HG02642 (cell line): ENCODE results near the gene IKZF3.
"Not testable (repeated sequence)": the region's sequence is repeated elsewhere in the genome, so short reads cannot be mapped to it uniquely, and the experiment has no call there.

Experiments
- ATAC-seq: cut with Tn5 transposase; IDR thresholded peaks from one replicate; pipeline ENCODE4 v1.9.1; 2021; ENCODE audit warnings: mild to moderate bottlenecking; ENCODE audit not compliant: unreplicated experiment, poor library complexity

IKZF3 gene

DNA sequence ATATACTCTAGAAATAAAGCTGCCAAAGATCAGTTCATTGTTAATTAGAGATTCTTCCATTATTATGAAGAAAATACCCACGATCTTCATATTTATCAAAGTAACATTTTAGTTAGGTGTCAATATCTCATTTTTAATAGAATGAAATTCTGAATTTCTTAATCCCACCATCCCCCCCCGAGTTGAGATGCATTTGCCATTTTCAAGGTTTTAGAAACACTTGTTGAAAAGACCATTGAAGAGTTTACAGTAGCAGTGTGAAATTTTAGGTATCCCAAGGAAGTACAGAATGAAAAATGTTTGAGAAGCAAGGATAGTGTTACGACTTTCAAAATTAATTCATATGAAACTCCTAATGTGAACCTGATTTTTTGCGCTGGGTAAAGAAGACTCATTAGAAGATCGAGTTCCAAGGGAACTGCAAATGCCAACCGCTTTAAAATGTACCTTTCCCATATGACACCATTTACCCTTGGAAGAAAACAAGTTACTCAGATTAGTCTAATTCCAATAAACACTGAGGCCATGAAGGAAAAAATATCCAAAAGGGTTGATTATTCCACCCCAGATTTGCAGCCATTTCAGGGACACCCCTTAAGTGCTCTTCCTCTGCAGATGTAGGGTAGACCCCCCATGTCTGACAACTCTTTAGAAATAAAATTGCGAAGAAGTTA, 731 bp downstream of the IKZF3 start:
- no peak for ATAC-seq

DNA sequence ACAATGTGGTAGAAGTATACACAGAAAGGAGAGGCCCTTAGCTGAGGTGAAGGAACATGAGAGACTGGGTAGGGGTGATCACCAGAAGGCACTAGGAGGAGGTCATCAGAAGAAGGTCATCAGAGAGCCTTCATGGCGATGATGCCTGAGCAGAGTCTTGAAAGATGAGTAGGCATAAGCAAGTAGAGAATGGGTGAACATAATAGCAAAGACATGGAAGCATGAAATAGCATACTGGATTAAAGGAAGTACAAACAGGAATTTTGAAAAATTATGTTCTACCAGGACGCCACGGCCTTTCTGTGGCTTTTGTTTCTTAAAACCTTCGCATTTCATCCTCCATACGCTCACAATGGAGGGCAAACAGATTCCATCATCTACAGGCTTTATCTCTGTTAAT, 2.9 kb downstream of the IKZF3 start:
- no peak for ATAC-seq

DNA sequence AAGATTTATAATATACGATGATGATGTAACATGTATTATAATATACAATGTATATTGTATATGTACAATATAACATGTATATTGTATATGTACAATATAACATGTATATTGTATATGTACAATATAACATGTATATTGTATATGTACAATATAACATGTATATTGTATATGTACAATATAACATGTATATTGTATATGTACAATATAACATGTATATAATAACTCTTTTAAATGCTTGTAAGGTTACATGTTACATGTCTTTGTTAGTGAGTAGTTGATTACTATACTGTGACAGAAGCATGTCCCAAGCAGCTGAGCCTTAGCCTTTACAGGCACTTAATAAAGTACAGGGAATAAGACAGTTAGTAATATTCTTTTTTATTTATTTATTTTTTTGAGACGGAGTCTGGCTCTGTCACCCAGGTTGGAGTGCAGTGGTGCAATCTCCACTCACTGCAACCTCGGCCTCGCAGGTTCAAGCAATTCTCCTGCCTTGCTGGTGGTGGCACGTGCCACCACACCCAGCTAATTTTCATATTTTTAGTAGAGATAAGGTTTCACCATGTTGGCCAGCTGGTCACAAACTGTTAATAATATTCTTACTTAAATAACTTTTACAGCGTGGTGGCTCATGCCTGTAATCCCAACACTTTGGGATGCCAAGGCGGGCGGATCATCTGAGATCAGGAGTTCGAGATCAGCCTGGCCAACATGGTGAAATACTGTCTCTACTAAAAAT, 8.0 kb downstream of the IKZF3 start:
- ATAC-seq, result not testable (repeated sequence)

DNA sequence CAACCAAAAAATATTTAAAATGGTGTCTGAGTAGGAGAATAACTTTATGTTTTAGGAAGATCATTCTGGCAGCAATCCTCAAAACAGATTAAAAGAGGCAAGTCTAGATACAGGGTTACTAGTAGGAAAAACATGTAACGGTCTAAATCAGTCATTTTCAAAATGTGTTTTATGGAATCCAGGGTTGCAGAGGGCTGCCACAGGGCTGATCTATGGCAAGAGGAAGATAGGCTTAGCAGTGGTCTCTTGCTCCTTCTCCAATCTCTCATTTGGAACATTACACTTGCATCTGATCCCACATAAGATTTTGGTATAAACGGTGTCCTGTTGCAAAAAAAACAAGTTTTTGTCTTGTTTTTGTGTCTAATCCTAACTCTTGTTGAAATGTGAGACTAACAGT, 9.2 kb downstream of the IKZF3 start:
- no peak for ATAC-seq

DNA sequence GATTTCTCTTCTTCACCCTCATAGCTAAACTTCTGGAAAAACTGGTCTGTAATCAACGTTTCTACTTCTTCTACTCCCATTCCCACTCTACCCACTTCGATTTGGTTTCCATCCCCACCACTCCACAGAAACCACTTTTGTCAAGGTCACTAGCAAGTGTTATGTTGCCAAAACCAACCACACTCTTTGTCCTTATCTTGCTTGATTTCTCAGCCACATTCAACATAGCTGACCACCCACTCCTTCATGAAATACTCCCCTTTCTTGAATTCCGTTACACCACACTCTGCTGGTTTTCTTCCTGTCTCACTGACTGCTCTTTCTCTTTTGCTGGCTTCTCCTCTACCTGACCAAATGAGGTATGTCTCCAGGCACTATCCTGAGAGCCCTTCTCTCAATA, 11.9 kb downstream of the IKZF3 start:
- ATAC-seq, result no peak

DNA sequence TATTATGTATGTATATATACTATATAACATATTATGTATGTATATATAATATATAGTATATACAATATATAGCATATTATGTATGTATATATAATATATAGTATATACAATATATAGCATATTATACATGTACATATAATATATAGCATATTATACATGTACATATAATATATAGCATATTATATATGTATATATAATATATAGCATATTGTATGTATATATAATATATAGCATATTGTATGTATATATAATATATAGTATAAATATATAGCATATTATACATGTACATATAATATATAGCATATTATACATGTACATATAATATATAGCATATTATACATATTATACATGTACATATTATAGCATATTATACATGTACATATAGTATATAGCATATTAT, 13.9 kb downstream of the IKZF3 start:
- ATAC-seq, result not testable (repeated sequence)

DNA sequence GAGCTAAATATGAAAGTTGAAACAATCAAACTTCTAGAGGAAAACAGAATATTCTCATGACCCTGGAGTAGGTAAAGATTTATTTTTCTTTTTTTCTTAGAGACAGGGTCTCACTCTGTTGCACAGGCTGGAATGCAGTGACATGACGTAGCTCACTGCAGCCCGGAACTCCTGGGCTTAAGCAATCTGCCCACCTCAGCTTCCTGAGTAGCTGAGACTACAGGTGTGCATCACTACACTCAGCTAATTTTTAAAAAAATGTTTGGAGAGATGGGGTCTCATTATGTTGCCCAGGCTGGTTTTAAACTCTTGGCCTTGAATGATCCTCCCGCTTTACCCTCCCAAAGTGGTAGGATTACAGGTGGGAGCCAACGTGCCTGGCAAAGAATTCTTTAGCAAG, 15.5 kb downstream of the IKZF3 start:
- ATAC-seq, result no peak

DNA sequence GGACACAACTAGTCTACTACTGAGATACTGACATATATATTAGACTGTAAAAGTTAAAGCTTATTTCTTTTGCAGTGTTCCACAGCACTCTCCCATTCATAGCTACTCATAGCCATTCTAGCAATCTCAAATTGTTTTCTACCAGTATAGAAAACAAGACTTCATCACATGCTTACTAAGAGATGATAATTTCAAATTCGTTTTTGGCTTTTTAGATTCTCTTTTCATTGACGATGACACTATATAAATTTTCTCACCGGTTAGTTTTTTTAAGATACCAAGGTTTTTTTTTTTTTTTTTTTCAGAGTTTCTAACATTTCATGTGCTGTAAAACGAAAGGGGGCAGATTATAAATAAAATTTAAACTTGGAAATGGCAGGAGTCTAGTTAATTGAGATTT, 17.9 kb downstream of the IKZF3 start:
- ATAC-seq, result no peak

DNA sequence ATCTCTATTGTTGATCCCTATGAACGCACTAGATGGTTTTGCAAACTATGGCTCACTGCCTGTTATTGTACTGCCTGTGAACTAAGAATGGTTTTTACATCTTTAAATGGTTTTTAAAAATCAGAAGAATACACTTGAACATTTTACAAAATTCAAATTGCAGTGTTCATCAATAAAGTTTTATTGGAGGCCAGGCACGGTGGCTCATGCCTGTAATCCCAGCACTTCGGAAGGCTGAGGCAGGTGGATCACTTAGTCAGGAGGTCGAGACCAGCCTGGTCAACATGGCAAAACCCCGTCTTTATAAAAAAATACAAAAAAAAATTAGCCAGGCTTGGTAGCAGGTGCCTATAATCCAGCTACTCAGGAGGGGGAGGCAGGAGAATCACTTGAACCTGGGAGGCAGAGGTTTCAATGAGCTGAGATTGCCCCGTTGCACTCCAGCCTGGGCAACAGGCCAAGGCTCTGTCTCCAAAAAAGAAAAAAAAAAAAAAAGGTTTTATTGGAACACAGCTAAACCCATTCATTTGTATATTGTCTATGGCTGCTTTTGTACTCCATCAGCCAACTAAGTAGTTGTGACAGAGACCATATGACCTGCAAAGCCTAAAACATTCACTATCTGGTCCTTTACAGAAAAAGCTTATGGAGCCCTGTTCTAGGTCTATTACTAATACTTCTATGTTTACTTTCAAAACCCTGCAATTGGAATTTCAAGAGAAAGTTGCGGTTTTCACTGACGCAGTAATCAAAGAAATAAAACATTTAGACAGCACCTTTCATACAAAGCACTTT, 18.9 kb downstream of the IKZF3 start:
- ATAC-seq, result no peak

DNA sequence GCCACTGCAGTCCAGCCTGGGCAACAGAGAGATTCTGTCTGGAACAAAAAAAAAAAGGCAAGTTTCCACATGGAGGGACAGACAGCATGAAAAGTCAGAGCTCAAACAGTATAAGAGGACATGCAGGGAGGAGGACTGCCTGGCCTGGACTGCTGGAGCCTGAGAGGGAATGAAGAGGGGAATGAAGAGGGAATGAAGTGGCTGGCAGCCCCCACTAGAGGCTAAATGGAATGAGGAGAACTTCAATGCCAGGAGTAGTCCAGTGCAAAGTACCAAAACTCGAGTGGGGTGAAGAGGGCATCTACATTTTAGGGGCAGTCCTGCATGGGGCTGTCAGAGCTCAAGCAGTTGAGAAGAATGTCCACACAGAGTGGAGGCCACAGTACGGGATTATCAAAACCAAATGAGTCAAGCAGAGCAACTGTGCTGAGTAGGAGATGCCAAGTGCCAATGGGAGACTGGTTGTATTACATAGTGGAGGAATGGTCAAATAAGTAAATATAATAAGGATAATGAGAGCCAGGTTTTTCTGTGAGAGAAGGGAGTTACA, 22.9 kb downstream of the IKZF3 start:
- ATAC-seq, result no peak

DNA sequence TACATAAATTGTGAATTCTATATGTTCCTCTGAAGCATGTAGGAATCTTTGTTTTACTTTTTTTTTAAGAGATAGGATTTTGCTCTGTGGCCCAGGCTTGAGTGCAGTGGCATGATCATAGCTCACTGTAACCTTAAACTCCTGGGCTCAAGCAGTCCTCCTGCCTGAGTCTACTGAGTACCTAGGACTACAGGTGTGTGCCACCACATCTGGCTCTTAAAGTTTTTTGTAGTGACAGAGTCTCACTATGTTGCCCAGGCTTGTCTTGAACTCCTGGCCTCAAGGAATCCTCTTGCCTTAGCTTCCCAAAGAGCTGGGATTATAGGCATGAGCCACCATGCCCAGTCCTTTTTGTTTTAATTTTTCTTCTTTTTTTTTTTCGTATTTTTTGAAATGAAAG, 25.3 kb downstream of the IKZF3 start:
- ATAC-seq, result no peak

DNA sequence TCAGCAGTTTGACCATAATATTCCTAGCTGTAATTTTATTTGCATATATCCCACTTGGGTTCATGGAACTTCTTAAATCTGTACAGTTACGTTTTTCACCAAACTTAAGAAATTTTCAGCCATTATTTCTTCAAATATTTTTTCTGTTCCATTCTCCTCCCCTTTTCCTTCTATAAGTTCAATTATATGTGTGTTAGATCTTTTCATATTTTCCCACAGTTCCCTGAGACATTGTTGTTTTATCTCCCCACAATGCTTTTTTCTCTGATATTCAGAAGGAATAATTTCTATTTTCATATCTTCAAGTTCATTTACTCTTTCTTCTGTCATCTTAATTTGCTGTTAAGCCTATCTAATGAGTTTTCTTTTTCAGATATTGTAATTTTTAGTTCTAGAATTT, 26.1 kb downstream of the IKZF3 start:
- no peak for ATAC-seq

DNA sequence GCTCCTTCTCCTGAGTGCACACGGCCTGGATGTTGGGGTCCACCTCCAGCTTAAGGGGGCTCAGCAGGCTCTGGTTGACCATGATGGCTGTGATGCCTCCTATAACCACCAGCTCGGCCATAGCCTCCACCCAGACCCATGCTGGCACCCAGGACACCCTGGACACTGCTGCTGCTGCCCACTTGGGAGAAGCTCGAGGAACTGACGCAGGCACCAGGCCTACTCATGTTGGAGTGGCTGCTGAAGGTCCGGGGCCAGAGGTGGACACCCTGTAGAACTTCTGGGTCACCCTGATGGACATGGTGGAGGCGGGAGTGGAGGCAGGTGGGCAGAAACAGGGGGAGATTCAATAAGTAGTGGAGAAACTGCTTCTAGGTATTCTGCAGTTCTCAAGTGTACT, 28.0 kb downstream of the IKZF3 start:
- ATAC-seq, result no peak

DNA sequence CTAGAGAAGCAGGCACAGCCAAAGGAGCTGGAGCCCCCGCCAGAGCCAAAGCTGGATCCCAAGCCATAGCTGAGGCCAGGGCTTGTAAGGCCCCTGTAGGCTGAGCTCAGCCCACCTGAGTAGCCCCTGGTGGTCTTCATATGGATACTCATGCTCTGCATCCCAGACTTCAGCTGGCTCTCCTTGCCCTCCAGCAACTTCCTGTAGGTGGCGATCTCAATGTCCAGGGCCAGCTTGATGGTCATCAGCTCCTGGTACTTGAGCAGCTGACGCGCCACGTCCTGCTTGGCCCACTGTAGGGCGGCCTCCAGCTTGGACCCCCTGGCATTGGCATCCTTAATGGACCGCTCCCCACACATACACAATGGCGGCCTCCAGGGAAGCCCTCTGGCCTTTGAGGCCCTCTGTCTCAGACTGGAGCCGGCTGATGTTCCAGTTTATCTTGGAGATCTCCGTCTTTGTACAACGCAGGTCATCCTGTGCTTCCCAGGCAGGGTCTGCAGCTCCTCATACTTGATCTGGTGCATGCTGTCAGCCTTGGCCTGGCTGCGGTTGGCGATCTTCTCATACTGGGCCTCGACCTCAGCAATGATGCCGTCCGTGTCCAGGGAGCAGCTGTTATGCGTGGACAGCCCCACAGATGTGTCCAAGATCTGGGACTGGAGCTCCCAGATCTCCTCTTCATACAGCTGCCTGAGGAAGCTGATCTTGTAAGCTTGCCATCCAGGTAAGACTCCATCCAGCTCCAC, 28.9 kb downstream of the IKZF3 start:
- ATAC-seq, result no peak

DNA sequence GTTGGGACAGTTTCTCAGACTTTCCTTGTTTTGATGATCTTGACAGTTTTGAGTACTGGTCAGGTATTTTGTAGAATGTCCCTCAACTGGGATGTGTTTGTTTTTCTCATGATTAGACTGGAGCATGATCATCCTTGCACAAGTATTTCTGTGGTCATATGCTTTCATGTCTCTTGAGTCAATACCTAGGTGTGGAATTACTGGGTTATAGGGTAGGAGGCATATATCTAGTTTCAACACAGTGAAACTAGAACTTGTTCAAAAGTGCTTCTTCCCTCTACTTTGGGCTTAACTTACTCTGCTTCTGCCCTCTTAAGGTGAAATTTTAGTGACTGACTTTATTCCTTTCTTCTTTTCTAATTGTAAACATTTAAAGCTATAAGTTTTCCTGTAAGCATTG, 30.1 kb downstream of the IKZF3 start:
- no peak for ATAC-seq

DNA sequence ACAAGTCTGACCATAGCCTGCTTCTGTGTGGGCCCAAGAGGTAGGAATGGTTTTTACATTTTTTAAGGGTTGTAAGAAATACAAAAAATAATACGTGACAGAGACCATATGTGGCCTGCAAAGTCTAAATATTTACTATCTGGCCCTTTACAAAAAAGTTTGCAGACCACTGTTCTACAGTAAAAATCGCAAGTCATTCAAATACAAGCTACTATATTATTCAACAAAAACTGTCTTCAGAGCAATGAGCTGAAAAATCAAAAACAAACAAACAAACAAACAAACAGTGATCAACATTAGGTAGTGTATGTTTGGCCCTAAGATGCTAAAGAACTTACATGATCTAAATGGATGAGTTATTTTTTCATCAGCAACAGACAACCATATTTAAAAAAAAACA, 32.5 kb downstream of the IKZF3 start:
- ATAC-seq, result no peak

DNA sequence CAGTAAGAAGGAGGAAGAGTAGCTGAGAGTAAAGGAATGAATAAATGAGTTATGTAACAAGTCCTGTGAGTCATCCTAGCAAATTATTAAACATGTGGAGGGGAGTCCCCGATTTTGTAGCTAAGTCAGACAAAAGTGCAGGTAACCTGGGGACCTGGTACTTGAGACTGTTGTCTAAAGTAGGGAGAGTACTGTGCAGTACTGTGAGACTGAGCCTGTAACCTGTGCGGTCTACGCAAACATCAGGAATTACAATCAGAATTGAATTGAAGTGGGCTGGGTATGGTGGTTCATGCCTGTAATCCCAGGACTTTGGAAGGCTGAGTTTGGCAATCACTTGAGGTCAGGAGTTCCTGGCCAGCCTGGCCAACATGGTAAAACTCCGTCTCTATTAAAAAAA, 35.7 kb downstream of the IKZF3 start:
- no peak for ATAC-seq

DNA sequence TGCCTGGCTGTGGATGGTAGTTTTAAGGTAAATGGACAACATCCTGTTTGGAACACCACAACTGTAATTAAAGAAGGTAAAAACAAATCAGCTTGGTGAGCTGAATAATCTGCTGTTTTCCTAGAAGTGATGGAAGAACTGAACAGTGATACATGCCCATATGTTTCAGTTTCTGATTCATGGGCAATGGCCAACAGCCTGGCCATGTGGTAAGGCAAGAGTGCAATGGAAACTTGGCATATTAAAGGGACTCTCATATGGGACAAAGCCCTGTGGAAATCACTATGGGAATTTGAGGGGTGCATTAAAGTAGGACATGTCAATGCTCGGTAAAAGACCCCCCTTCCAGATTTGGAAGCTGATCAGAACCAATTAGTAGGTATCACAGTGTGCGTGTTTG, 37.8 kb downstream of the IKZF3 start:
- ATAC-seq, result no peak

DNA sequence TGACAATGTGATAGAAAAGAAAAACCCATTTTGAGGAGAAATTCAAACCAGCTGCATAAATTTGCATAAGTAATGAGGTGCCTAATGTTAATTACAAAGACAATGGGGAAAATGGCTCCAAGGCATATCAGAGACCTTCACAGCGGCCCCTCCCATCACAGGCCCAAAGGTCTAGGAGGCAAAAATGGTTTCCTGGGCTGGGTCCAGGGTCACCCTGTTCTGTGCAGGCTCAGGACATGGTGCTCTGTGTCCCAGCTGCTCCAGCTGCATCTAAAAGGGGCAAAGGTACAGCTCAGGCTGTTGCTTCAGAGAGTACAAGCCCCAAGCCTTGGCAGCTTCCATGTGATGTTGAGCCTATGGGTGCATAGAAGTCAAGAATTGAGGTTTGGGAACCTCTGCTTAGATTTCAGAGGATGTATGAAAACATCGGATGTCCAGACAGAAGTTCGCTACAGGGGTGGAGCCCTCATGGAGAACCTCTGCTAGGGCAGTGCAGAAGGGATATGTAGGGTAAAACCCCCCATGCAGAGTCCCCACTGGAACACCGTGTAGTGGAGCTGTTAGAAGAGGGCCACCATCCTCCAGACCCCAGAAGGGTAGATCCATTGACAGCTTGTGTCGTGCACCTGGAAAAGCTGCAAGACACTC, 40.6 kb downstream of the IKZF3 start:
- ATAC-seq, result no peak

DNA sequence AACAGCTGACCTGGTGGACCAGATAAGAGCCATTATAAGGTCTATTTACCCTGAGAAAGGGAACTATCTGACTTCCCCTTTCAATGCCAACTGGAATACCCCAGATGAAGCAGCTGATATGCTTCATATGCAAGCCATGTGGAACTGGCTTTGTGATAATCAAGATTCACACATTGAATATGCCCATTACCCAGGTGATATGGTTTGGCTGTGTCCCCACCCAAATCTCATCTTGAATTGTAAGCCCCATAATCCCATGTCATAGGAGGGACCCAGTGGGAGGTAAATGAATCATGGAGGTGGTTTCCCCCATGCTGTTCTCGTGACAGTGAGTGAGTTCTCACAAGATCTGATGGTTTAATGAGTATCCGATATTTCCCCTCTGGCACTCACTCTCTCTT, 42.1 kb downstream of the IKZF3 start:
- ATAC-seq, result no peak
